ENCODE results near the gene JAK1. TPM values are rescaled to one million over a fixed set of nuclear protein-coding genes. Genes with fewer than 3 reads are reported as not detected.

Gene JAK1
- total and polyA plus RNA-seq, 9 of the 15 experiments (the other 6 are each of a cell fraction or from before 2014, with no cell fraction given), result 9.7 to 44.1 (median 42.5) TPM

DNA sequence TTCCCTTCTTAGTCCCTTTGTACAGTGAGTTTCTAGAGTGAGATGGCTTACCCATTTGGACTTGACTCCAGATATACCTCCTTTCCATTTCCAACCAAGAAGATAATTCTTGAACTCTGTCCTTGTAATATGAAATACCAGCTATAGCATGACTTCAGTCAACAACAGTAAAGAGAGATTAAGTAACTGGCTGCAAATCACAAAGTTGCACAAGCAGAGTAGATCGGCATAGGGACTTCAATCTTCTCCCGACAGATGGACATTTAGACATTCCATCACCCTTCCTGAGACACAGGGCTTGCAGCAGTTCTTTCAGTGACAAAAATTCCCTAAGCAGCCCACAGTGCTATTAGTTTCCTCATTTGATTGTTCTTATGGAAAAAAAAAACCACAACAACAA is 44.6 kb downstream of the JAK1 start (continued):
- TF ChIP-seq, protein P1, sequence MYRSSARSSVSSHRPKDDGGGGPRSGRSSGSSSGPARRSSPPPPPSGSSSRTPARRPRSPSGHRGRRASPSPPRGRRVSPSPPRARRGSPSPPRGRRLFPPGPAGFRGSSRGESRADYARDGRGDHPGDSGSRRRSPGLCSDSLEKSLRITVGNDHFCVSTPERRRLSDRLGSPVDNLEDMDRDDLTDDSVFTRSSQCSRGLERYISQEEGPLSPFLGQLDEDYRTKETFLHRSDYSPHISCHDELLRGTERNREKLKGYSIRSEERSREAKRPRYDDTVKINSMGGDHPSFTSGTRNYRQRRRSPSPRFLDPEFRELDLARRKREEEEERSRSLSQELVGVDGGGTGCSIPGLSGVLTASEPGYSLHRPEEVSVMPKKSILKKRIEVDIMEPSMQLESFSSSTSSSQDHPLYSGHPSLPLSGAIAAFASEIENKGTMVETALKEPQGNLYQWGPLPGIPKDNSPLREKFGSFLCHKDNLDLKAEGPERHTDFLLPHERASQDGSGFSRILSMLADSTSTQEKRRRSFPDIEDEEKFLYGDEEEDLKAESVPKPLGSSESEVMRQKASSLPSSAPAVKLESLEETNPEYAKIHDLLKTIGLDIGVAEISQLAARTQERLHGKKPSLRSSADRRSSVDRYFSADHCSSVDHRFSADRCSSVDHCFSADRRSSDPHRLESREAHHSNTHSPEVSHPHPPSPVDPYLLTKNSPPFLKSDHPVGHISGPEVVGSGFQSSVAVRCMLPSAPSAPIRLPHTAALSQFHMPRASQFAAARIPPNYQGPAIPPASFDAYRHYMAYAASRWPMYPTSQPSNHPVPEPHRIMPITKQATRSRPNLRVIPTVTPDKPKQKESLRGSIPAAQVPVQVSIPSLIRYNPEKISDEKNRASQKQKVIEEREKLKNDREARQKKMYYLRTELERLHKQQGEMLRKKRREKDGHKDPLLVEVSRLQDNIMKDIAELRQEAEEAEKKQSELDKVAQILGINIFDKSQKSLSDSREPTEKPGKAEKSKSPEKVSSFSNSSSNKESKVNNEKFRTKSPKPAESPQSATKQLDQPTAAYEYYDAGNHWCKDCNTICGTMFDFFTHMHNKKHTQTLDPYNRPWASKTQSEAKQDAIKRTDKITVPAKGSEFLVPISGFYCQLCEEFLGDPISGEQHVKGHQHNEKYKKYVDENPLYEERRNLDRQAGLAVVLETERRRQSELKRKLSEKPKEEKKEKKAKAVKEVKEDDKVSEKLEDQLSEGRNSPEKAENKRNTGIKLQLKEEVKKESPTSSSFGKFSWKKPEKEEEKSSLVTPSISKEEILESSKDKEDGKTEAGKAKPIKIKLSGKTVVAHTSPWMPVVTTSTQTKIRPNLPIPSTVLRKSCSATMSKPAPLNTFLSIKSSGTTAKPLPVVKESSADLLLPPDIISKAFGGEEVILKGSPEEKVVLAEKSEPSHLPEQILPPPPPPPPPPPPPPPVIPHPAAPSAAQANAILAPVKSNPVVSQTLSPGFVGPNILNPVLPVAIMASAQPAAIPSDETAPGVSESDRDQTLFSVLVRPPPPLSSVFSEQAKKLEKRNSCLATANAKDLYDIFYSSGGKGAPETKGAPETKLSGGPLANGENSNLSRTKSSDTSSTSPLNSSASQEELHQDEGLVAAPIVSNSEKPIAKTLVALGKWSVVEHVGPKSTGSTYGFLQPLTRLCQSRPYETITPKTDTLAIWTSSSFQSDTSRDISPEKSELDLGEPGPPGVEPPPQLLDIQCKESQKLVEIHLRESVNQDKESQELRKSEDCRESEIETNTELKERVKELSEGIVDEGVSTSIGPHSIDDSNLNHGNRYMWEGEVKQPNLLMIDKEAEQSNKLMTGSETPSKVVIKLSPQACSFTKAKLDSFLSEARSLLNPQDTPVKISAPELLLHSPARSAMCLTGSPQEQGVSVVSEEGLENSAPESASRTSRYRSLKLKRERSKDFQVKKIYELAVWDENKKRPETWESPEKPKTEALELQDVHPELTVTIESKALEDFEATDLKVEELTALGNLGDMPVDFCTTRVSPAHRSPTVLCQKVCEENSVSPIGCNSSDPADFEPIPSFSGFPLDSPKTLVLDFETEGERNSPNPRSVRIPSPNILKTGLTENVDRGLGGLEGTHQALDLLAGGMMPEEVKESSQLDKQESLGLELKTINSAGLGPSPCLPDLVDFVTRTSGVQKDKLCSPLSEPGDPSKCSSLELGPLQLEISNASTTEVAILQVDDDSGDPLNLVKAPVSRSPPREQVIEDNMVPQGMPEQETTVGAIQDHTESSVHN (IDR thresholded peaks at IDR 0.05; ENCODE audit: borderline replicate concordance in 1 of 2, low read depth in 1 of 2), result no peak
- TF ChIP-seq RBM22 (IDR thresholded peaks at IDR 0.05; ENCODE audit: low read depth, low read length, poor library complexity, severe bottlenecking), result no peak
- TF ChIP-seq RBFOX2 (IDR thresholded peaks at IDR 0.05; ENCODE audit: low read depth, low read length), result no peak
- TF ChIP-seq, protein P2, sequence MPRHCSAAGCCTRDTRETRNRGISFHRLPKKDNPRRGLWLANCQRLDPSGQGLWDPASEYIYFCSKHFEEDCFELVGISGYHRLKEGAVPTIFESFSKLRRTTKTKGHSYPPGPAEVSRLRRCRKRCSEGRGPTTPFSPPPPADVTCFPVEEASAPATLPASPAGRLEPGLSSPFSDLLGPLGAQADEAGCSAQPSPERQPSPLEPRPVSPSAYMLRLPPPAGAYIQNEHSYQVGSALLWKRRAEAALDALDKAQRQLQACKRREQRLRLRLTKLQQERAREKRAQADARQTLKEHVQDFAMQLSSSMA (CRISPR knock-in tag; IDR thresholded peaks at IDR 0.05), result no peak
- TF ChIP-seq ELF1 (tag; IDR thresholded peaks at IDR 0.05), result no peak
- no peak for TF ChIP-seq SRSF1 (IDR thresholded peaks at IDR 0.05; ENCODE audit: low read depth, low read length)
- TF ChIP-seq, protein P3, sequence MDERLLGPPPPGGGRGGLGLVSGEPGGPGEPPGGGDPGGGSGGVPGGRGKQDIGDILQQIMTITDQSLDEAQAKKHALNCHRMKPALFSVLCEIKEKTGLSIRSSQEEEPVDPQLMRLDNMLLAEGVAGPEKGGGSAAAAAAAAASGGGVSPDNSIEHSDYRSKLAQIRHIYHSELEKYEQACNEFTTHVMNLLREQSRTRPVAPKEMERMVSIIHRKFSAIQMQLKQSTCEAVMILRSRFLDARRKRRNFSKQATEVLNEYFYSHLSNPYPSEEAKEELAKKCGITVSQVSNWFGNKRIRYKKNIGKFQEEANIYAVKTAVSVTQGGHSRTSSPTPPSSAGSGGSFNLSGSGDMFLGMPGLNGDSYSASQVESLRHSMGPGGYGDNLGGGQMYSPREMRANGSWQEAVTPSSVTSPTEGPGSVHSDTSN (CRISPR knock-in tag; IDR thresholded peaks at IDR 0.05; ENCODE audit: low read depth), result no peak
- TF ChIP-seq, protein P3 (tag; conservative IDR thresholded peaks at IDR 0.05; ENCODE audit: low read depth), result peak; percentile 64; the same call in 1 of the 2 replicates
- TF ChIP-seq RBM14 (IDR thresholded peaks at IDR 0.05; ENCODE audit: borderline replicate concordance, insufficient read depth, low read depth, low read length), result no peak
- no peak for TF ChIP-seq CBX3 (IDR thresholded peaks at IDR 0.05; ENCODE audit: borderline replicate concordance in 1 of 2, low read length in 2 of 2)
- TF ChIP-seq, protein P4, sequence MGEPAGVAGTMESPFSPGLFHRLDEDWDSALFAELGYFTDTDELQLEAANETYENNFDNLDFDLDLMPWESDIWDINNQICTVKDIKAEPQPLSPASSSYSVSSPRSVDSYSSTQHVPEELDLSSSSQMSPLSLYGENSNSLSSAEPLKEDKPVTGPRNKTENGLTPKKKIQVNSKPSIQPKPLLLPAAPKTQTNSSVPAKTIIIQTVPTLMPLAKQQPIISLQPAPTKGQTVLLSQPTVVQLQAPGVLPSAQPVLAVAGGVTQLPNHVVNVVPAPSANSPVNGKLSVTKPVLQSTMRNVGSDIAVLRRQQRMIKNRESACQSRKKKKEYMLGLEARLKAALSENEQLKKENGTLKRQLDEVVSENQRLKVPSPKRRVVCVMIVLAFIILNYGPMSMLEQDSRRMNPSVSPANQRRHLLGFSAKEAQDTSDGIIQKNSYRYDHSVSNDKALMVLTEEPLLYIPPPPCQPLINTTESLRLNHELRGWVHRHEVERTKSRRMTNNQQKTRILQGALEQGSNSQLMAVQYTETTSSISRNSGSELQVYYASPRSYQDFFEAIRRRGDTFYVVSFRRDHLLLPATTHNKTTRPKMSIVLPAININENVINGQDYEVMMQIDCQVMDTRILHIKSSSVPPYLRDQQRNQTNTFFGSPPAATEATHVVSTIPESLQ (CRISPR knock-in tag; IDR thresholded peaks at IDR 0.05), result no peak

Measured in K562 (cell line).